CD4-positive, alpha-beta T cell (primary cell): ENCODE data around the gene AMPH. TPM values are rescaled to one million over a fixed set of nuclear protein-coding genes. Genes with fewer than 3 reads are reported as not detected.
"Not testable (repeated sequence)": the region's sequence is repeated elsewhere in the genome, so short reads cannot be mapped to it uniquely, and the experiment has no call there.

Experiments used
- ATAC-seq: fragments of 200-7000 bp; cut with Tn5 transposase; one replicate; pipeline ENCODE4 v1.10.0; 2022; ENCODE audit warnings: mild to moderate bottlenecking; ENCODE audit not compliant: poor library complexity
- CTCF ChIA-PET: fragments of 350-600 bp; sonication (Branson Sonifier 250); formaldehyde crosslinking; loops from one replicate; lab custom pipeline; 2021; ENCODE audit warnings: antibody characterized with exemption, inconsistent platforms; lab: Charles Lee
- POLR2A ChIA-PET: fragments of 350-600 bp; sonication (Branson Sonifier 250); formaldehyde crosslinking; loops from one replicate; lab custom pipeline; 2021; ENCODE audit warnings: antibody characterized with exemption, inconsistent platforms; lab: Charles Lee
- DNase-seq, 14 experiments: peaks; one replicate each; pipeline ENCODE4 v3.0.0-alpha.2; 2013 to 2020; ENCODE audit warnings: mixed read lengths in 2 of 14
- H3K27ac ChIP-seq, 2 donors: one replicate each; pipeline versions ENCODE4 v1.5.1 to v1.7.0; 2013; ENCODE audit warnings: low read length in 2 of 2, low read depth in 1 of 2, mild to moderate bottlenecking in 1 of 2
- H3K27me3 ChIP-seq, 2 experiments: 1 replicate in 1 of 2; 2 replicates in 1 of 2; pipeline versions ENCODE4 v1.6.1 to v1.7.0; 2013; ENCODE audit warnings: low read length in 2 of 2, control low read depth in 1 of 2, mild to moderate bottlenecking in 1 of 2, moderate library complexity in 1 of 2; ENCODE audit not compliant: insufficient read depth in 2 of 2, control insufficient read depth in 1 of 2
- H3K36me3 ChIP-seq: one replicate; pipeline ENCODE4 v1.6.1; 2013; ENCODE audit warnings: low read length, control low read depth; ENCODE audit not compliant: insufficient read depth
- H3K4me1 ChIP-seq: one replicate; pipeline ENCODE4 v1.6.1; 2013; ENCODE audit warnings: low read length, control low read depth; ENCODE audit not compliant: insufficient read depth
- H3K4me3 ChIP-seq: one replicate; pipeline ENCODE4 v1.5.1; 2013; ENCODE audit warnings: mild to moderate bottlenecking, low read length, moderate library complexity
- H3K9me3 ChIP-seq, 2 experiments: 1 replicate in 1 of 2; 2 replicates in 1 of 2; pipeline versions ENCODE4 v1.6.1 to v1.7.0; 2013; ENCODE audit warnings: low read length in 2 of 2, mild to moderate bottlenecking in 2 of 2, control low read depth in 1 of 2, moderate library complexity in 1 of 2; ENCODE audit not compliant: control insufficient read depth in 1 of 2, insufficient read depth in 1 of 2
- H3K27ac Mint-ChIP-seq: one replicate; pipeline ENCODE4 v1.8.0; 2020; ENCODE audit warnings: mixed read lengths
- H3K27me3 Mint-ChIP-seq: one replicate; pipeline ENCODE4 v1.8.0; 2021; ENCODE audit warnings: mixed read lengths
- H3K36me3 Mint-ChIP-seq: one replicate; pipeline ENCODE4 v1.8.0; 2021; ENCODE audit warnings: low read depth, mixed read lengths
- H3K4me1 Mint-ChIP-seq: one replicate; pipeline ENCODE4 v1.8.0; 2021; ENCODE audit warnings: low read depth, mixed read lengths
- H3K4me3 Mint-ChIP-seq: one replicate; pipeline ENCODE4 v1.8.0; 2020; ENCODE audit warnings: mild to moderate bottlenecking, mixed read lengths
- H3K9me3 Mint-ChIP-seq: one replicate; pipeline ENCODE4 v1.8.0; 2020; ENCODE audit warnings: mixed read lengths
- intact Hi-C, 2 experiments: fragments of 100-400 bp; cut with DNase I in 1 of 2; cut with micrococcal nuclease in 1 of 2; formaldehyde crosslinking; loops; one replicate each; pipeline versions ENCODE4 v1.15.1 to v1.9.0; 2023 to 2025; cut with DNase I, micrococcal nuclease
- total RNA-seq, 174 experiments: library from RNA in 2 of 174; stranded (reverse) in 2 of 174; gene quantifications; one replicate each; pipeline ENCODE4 v1.2.3 and lab custom pipeline; 2021 to 2026
- TF ChIP-seq, protein P1 (sequence below): fragments of 200-600 bp; IDR thresholded peaks from one replicate; pipeline ENCODE4 v1.8.0; 2022; ENCODE audit warnings: antibody characterized with exemption, mild to moderate bottlenecking

AMPH gene
- total RNA-seq, 2 experiments from 2014 or later: not detected

DNA sequence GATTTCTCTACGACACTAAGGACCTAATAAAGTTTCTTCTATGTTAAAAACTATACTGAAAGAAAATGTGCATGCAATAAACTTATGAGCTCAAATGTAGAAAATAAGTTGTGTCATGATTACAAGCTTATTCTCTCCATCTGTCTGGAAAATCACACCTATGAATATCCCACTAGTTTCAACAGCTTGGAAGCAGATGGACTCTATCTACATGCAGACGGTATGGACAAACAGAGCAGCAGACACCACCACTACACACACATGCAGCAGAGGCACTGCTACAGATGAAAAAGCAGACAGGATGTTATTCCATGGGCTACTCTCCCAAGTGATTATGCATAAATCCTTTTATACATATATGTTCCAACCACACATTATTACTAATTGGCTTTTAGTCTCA is 234.3 kb downstream of the AMPH start:
- intact Hi-C loops: loop anchor here (2.0 to 10.0 kb wide), 4 partner anchors 145 to 1124 kb away; no protein-coding TSS in a partner anchor
- ATAC-seq (no peak), DNase-seq (no peak)
- peaks cover 12% of the 10 kb centered on the region for H3K27me3 Mint-ChIP-seq
- ChIA-PET POLR2A (no interaction called here), CTCF (no interaction called here)
- H3K27ac Mint-ChIP-seq: no peak overlapping the region
- no peaks in the 10 kb centered on the region for H3K9me3 ChIP-seq
- H3K36me3 Mint-ChIP-seq: no peaks in the 10 kb centered on the region
- no peaks in the 10 kb centered on the region for H3K9me3 Mint-ChIP-seq
- peaks cover 0 to 3% of the 10 kb centered on the region in 2 experiments for H3K27me3 ChIP-seq
- H3K4me3 Mint-ChIP-seq: no peak overlapping the region
- TF ChIP-seq, protein P1, sequence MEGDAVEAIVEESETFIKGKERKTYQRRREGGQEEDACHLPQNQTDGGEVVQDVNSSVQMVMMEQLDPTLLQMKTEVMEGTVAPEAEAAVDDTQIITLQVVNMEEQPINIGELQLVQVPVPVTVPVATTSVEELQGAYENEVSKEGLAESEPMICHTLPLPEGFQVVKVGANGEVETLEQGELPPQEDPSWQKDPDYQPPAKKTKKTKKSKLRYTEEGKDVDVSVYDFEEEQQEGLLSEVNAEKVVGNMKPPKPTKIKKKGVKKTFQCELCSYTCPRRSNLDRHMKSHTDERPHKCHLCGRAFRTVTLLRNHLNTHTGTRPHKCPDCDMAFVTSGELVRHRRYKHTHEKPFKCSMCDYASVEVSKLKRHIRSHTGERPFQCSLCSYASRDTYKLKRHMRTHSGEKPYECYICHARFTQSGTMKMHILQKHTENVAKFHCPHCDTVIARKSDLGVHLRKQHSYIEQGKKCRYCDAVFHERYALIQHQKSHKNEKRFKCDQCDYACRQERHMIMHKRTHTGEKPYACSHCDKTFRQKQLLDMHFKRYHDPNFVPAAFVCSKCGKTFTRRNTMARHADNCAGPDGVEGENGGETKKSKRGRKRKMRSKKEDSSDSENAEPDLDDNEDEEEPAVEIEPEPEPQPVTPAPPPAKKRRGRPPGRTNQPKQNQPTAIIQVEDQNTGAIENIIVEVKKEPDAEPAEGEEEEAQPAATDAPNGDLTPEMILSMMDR: no peak
- no peaks in the 10 kb centered on the region for H3K36me3 ChIP-seq
- no peak overlapping the region for H3K27ac ChIP-seq
- H3K4me3 ChIP-seq: no peak overlapping the region
- no peaks in the 10 kb centered on the region for H3K4me1 ChIP-seq
- H3K4me1 Mint-ChIP-seq: no peaks in the 10 kb centered on the region

DNA sequence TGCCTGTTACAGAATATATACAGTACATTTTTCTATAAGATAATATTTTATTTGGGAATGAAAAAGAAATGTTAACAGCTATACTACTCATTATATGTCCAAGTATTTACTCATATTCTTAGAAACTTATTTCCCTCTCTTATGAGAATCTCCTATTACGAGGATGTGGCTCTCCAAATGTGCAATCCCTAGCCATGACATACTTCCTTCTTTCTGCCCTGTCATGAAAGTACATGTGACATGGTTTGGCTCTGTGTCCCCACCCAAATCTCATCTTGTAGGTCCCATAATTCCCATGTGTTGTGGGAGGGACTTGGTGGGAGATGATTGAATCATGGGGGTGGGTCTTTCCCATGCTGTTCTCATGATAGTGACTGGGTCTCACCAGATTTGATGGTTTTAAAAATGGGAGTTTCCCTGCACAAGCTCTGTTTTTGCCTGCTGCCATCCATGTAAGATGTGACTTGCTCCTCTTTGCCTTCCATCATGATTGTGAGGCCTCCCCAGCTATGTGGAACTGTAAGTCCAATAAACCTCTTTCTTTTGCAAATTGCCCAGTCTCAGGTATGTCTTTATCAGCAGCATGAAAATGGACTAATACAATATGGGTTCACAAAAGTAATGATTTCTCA is 235.1 kb downstream of the AMPH start:
- H3K27ac ChIP-seq, H3K27ac Mint-ChIP-seq, H3K36me3 Mint-ChIP-seq, ATAC-seq, H3K4me3 Mint-ChIP-seq, H3K27me3 ChIP-seq, H3K4me3 ChIP-seq, H3K4me1 ChIP-seq, H3K9me3 Mint-ChIP-seq, H3K36me3 ChIP-seq, H3K4me1 Mint-ChIP-seq, POLR2A ChIA-PET, H3K27me3 Mint-ChIP-seq, H3K9me3 ChIP-seq: not testable (repeated sequence)
- intact Hi-C loops: loop anchor here (2.0 to 10.0 kb wide), 4 partner anchors 146 to 1125 kb away; no protein-coding TSS in a partner anchor
- CTCF ChIA-PET: interaction anchor here (1.0 kb wide), 1 partner anchor 25 kb away, joined by 3 read pairs; no protein-coding TSS in a partner anchor
- DNase-seq: peak in 1 of 14 experiments; percentile 30

DNA sequence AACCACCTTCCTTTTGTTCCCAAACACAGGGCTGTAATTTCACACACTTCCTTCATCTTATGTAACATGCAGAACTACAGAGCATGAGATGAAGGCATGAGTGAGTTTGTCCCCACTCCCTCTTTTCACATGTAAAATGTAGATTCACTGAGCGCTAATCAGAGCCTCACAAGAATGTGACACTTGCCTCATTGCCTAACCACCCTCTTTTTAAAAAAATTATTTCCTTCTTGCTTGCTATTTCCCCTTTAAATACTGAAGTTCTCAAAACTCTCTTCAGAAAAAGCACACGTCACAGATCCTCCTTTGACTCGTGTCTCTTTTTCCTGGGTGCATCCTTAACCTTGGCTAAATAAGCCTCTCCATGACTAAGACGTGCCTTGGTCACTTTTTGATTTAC is 236.5 kb downstream of the AMPH start:
- Histone ChIP-seq H3K36me3 (no peaks in the 10 kb centered on the region), H3K27me3 (no peaks in the 10 kb centered on the region), H3K27ac (no peak overlapping the region), H3K9me3 (no peaks in the 10 kb centered on the region), H3K4me3 (no peak overlapping the region), H3K4me1 (no peaks in the 10 kb centered on the region)
- no peaks in the 10 kb centered on the region for H3K9me3 Mint-ChIP-seq
- ChIA-PET POLR2A (no interaction called here), CTCF (no interaction called here)
- TF ChIP-seq, protein P1: no peak
- no peaks in the 10 kb centered on the region for H3K4me1 Mint-ChIP-seq
- no peak for ATAC-seq
- H3K4me3 Mint-ChIP-seq: no peak overlapping the region
- DNase-seq: peak in 2 of 14 experiments; percentile 36 to 44
- no peaks in the 10 kb centered on the region for H3K27me3 Mint-ChIP-seq
- no peak overlapping the region for H3K27ac Mint-ChIP-seq
- no peaks in the 10 kb centered on the region for H3K36me3 Mint-ChIP-seq
- intact Hi-C loops: loop anchor here (5.0 to 10.0 kb wide), 3 partner anchors 148 to 360 kb away; no protein-coding TSS in a partner anchor
